Activated CD8-positive, alpha-beta memory T cell treated with anti-CD3 and anti-CD28 coated beads for 24 hours (primary cell): Measurements from ENCODE around the gene ZNF592.

Experiments used
- DNase-seq: peaks from one replicate; pipeline ENCODE4 v3.0.0-alpha.2; 2020

The ZNF592 gene

DNA sequence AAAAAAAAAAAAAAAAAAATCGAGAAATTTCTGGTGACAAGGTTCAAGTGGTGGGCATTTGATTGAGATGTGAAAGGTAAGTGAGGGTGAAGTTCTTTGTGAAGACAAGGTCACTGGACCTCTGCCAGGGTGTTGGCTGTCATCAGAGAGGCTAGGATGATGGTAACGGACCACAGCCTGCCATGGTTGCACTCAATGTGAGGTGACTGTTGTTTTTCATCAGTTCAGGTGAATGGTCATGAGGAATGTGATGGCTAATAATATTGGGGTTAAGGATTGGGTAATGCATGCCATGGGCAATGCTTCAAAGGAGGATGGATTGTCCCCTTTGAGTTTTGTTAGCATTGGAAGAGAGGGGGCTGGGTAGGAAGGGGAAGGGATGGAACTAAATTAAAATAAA lies 64.5 kb downstream of the ZNF592 start:
- DNase-seq, result no peak

DNA sequence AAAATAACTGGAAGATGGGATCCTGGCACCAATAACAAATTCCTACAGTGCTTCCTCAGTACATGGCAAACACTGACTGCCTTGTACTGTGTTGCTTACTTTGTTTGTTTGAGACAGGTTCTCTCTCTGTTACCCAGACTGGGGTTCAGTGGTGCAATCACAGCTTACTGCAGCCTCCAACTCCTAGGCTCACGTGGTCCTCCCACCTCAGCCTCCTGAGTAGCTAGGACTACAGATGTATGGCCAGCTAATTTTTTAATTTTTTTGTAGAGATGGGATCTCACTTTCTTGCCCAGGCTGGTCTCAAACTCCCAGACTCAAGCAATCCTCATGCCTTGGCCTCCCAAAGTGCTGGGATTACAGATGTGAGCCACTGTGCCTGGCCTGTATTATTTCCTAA lies 65.0 kb downstream of the ZNF592 start:
- DNase-seq, result no peak

DNA sequence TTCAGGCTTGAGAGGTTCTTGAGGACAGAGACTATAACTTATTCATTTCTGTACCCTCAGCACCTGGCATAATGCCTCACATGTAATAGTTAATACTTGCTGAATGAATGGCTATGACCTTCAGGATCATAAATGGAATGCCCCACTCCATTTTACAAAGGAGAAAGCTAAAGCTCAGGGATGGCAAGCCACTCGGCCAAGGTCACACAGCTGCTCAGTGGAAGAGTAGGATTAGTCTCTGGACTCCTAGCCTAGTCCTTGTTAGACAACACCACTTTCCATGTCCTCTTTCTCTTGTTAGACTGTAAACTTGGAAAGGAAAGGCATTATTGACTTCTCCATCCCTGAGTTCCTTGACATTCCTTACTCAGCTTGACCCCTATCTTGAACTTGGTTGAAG lies 65.5 kb downstream of the ZNF592 start:
- DNase-seq, result no peak

DNA sequence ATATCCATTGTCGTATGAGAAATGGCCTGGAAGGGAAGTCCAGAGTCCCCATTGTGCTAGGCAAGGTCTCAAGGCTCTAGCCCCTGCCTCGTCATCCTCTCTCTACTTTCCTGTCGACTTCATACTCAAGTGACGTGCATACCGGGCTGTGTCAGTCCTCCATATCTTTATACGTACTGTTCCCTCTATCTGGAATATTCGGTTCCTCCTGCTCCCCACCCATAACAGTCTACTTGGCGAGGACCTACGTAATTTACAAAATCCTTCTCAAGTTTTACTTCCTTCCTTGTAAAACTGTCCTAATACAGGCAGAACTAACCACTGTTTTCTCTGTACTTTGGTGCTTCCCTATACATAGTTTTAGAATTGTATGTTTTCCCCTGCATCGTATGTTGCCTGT lies 66.5 kb downstream of the ZNF592 start:
- DNase-seq, result no peak

DNA sequence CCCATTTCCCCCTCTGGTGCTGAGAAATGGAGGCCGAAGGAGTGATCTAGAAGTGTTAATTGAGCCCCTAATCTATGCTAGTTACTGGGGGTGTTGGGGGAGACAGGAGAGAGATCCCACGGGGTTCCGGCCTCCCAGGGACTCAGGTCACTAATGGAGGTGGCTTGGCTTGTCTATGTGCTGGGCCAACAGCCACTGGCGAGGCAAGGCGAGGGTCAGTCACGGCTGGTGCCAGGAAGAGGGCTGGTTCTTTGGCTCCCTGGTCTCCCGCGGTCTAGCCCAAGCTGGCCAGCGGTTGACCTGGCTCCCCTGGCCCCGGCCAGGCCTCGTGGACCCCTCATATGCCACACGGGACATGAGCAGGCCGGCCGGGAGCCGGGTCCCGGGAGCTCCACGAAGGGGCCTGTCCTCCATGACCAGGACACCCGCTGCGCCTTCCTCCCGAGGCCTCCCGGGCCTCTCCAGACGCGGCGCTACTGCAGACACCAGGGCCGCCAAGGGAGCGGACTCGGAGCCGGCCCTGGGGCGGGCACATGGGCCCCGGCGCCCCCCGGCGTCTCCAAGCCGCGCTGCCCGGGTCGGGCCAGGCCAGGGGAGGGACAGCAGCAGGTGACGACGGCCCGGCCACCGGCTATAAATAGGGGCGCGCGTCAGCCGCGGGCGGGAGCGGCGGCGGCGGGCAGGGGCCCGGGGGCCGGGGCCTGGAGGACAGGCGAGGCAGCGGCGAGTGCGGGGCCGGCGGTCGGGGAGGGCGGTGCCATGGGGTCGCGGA lies 68.5 kb downstream of the ZNF592 start, which contains the start of gene ALPK3:
ALPK3 (plus strand) TSS at position 663 of the 772 bp plus-strand sequence; CDS start at position 760, 97 bp downstream.
- no peak for DNase-seq

DNA sequence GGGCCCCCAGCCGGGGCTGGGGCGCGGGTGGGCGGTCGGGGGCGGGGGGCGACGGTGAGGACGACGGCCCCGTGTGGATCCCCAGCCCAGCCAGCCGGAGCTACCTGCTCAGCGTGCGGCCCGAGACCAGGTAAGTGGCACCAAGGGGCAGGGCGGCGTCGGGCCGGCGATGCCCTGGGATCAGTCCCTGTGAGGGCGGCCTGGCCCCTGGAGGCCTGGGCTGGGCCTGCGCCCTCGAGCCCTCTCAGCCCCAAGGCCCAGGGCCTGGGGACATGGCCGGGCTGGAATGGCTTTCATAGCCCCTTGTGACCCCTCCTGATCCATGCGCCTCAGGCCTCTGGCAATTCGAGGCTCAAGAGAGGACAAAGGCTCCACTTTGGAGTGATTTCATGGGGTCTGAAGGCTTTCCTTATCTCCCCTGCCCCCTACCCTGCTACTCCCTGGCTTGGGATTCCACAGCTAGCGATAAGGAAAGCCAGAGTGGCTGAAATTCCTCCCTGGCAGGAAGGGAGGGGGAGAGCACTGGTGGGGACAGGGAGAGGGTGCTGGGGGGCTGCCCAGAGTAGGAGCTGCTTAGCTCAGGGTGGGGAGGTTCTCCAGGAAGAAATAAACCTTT lies 69.2 kb downstream of the ZNF592 start:
- no peak for DNase-seq

DNA sequence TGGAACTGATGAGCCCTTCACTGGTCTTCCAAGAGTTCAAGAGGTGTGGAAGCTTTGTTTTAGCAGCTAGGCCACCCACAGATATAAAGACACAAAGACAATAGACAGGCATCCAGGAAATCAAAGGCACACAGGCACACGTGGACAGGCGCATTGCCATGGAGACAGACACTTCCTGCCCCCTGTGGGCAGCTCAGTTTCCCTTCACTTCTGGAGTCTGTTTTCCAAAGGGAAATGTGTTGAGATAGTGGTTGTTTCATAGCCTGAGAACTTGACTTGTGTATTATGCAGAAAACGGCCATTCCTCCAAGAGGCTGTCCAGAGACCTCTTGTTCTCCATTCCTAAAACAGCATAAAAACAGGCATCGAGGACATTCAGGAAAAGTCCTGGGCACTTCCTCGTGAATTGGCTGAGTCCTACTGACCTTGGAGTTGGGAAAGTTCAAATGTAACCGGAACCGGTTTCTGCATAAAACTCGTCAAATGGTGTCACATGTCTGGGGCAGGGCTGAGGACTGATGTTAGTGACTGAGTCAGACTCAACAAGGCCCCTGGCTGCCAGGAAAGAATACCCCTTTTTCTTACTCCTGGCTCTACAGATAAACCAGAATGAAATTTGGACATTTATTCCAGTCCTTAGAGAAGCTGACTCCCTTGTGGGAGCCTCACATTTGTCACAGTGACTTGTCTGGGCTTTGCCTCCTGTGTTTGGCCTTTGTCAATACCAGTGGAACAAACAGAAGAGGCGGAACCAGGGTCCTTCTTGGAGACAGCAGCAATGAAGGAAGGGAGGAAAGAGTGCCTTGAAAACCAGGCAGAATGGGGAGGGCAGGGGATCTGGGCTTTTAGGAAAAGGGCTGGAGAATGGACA lies 70.1 kb downstream of the ZNF592 start:
- DNase-seq, result no peak

DNA sequence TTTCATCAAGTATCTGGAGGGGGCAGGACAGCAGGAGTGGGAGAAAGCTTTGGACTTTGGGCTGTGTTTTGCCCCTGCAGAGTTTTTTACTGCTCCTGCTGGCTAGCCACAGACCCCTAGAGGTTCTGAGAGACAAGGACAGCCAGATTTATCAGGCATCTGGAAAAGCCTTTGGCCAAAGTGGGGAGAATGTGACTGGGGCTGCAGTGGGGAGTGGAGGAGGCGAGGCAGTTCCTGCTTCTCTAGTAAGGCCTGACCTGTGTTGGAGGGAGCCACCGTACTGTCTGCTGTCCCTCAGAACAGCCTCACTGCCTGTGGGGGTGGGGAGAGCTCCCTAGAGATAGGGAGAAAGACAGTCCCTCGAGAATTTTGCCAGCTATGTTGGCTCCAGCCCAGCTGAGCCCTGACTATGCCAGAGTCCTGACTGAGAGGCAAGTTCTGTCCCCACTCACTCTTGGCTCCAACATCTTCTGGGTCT lies 70.9 kb downstream of the ZNF592 start:
- DNase-seq, result no peak

DNA sequence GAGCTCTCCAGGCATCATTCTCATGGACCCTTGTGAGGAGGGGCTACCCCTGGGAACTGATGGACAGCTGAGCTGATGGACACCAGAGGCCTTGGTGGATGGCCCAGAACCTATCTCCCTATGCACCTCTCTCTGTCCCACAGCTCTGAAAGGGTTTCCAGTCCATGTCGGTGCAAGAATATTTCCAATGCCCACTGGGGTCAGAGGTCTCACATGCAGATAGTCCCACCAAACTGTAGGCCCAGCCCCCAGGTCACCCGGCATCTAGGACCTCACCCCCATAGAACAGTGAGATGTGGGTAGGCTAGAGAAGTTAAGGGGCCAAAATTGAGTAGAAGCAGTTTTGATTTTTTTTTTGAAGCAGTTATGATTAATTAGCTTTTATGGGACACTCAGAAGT lies 71.4 kb downstream of the ZNF592 start:
- no peak for DNase-seq

DNA sequence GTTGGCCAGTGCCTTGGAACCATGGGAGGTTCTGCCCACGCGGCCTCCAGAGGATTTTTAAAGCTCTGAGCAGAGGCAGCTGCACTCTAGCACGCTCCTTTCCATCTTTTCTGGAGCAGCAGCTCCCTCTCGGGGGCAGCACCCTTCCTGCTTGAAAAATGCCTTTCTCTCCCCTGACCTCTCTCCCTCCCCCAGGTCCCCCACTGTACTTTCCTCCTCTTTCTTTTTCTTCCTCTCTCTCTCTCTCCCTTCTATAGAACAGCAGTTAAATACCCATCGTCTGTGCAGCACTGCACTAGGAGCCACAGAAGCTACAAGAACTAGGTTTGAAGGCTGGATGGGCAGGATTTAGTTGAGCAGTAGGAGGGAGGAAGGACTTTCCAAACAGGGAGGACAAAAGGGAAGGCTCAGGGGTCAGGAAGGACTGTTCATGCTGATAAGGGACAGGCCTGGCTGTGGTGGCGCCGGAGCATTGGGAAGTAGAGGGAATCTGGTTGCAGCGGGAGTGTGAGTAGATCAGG lies 73.2 kb downstream of the ZNF592 start:
- no peak for DNase-seq

DNA sequence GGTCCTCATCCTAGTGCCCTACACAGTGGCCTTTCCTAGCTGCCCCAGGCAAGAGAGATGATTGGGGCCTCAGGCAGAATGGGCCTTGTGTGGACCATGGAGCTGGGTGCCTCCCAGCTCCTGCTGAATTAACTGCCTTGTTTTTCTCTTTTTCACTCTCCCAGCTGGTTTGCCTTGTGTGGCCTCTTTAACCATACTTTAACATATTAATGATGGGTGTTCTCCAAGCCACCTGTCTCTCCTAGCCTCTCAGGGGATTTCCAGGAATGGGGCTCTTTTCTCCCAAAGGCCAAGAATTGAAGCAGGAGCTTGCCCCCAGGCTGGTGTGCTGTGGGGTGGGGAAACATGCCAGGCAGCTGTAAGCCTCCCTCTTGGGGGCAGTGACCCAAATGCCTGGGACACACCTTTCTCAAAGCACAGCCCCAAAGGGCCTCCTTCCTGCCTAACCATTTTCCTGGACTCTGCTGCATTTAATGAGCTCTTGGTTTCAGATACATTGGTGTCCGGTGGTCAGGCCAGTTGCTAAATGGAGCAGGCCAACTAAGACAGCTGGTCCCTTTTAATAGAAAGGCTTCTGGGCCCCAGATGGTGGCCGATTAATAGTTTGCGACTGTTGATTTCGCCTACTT lies 74.4 kb downstream of the ZNF592 start:
- no peak for DNase-seq

DNA sequence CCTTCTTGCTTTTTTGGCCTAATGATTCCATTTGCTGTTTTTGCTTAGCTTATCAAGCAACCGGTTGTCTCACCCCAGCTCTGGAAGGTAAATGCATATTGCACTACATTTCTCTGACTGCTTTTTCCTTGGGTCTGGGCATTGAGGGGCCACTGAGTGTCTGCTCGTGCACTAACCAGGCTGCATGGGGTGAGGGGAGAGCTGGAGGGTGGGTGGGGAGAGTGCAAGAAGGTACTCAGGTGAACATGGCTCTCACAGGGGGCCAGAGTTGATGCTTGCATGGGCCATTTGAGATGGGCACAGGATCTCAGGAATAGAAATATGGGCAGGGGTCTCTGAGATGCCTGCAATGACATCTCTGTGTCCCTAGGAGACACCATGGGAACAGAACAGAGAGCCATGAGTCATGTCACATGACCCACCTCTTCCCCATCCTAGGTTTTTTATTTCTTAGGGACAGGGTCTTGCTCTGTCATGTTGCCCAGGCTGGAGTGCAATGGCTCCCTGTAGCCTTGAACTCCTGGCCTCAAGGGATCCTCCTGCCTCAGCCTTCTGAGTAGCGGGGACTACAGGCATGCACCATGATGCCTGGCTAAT lies 75.0 kb downstream of the ZNF592 start:
- no peak for DNase-seq

DNA sequence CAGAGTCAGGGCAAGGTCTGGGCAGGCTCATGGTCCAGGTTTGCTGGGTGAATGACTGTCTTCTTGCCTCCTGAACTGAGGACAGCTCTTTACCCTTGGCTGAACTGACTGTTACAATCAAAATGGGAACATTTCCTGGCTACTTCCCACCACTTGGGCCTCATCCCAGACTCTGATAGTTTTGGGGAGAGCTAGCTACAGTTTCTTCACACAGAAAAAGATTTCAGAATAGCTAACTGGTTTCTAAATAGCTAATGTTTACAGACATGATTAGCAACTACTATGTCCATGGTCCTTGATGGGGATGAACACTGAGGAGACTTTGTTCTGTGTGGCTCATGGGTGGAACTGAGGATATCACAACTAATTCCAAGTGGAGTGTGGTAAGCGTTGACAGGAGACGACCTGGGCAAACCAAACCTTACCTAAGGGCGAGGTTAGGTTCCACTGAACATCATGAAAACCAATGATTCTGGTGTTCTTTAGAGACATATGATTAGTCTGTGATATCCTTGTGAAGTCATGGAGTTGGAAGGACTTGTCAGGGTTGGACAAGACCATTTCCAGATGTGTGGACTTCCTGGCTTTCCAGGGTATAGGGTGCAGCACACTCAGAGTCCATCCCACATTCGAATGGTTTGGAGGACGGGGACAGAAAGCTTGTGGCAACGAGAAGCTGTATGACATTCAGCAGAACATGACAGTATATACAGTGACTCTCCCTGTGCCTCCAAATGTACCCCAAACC lies 76.0 kb downstream of the ZNF592 start:
- no peak for DNase-seq

DNA sequence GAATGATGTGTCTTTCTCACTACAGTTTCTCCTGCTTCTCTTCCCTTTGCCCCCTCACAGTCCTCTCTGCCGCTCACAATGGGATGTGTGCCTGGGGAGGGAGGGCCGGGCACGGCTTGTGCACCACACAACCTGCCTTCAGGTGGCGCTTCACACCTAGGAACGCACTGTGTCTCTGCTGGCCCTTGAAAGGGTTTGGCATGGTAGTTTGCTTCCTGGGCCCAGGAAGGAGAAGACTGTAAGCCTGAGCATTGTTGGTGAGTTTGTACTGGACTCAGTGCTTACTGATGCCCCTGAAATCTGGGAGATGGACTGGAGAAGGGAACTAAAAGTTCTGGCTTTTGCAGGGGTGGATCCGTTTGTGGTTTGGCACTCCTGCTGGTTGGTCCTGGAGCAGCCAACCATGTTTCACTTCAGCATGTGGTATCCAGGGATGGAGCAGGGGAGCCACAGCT lies 78.0 kb downstream of the ZNF592 start:
- DNase-seq, result no peak

DNA sequence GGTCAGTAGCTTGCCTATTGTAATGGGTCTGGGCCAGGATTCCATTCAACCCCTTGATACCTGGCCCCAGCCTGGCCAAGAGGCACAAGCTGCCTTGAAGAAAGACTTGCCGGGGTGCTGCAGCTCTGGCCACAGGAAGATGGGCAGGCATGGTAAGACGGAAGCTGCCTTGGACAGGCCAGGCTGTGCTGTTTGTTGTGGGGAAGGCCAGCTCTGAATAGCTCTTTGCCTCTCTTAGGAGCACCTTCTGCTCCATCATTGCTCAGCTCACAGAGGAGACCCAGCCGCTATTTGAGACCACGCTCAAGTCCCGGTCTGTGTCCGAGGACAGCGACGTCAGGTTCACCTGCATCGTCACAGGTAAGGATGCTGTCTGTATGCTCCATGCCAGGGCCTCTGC lies 78.9 kb downstream of the ZNF592 start:
- DNase-seq, result no peak

DNA sequence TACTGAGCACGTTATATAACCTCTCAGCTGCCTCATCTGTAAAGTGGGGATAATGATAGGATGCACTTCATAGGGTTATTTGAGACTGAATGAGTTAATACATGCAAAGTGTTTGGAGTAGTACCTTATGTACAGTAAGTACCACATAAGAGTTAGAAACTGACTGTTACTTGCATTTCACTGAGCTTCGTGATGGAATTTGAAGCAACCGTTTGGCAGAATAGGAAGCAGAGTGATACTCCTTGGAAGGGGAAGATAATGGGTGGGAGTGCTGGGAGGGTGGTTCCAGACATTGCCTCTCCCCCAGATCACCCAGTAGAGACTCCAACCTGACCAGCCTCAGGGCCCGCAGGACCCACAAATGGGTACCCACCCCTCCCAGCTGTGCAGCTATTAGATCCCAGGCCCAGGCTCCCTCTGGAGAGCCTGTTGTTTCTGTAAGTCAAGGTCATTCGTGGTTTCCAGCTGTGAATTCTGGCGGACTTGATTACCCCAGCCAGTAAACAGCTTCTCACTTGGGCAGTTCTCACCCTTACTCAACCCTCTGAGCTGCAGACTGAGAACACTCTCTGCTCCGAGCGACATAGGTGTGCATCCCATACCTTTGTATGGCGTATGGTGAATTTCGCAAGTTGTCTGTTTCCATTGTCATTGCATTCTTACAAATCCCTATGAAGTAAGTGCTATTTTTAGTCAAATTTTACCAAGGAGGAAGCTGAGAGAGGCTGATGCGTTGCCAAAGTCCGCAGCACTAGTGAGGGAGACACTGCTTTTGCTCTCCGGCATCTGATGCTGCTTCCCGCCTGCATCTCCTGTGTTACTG lies 79.9 kb downstream of the ZNF592 start:
- no peak for DNase-seq

DNA sequence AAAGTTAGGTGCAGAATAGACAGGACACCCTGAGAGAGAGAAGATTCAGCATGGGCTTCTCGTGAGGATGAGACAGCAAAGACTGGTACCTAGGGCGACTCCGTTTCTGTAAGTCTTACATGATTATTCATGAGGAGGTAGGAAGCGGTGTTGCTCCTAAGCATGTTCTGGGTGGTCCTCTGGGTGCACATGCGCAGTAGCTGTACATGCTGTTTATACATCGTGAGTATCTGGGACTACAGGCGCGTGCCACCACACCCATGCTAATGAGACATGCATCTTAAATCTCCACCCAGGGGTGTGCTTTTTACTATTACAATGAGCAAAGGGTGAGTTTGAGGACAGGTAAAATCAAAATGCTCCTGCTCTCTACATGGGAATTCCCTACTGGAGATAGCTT lies 81.0 kb downstream of the ZNF592 start:
- no peak for DNase-seq

DNA sequence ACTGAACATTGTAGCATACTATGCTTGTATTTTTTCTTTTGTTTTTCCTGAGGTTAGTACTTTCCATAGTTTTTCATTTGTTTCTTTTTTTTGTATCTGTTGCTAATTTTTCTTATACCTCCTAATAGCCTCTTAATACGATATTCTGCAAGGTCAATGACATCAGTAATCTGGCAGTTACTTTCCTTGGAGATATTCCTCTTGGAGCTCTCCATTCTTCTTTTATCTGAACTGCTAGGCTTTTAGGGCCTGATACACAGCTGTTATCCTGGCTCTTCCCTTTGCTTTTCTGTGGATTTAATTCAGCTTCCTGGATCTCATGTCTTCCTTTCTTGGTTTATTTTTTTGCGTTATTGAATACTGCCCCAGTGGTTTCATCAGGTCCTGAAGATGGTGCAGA lies 81.6 kb downstream of the ZNF592 start:
- DNase-seq, result no peak

DNA sequence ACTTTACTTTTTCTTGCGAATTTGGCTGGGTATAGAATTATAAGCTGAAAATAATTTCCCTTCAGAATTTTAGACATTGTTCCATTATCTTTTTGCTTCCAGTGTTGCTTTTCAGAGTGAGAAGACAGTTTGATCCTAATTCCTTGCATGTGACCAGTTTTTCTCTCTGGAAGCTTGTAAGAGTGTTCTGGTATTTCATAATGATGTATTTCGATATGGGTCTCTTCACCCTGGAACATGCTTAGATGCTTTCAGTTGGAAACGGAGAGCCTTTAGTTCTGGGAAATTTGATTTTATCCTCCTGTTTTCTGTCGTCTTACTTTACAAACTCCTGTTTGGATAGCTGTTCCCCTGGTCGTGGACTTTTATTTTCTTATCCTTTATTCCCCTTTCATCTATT lies 82.6 kb downstream of the ZNF592 start:
- DNase-seq, result no peak

DNA sequence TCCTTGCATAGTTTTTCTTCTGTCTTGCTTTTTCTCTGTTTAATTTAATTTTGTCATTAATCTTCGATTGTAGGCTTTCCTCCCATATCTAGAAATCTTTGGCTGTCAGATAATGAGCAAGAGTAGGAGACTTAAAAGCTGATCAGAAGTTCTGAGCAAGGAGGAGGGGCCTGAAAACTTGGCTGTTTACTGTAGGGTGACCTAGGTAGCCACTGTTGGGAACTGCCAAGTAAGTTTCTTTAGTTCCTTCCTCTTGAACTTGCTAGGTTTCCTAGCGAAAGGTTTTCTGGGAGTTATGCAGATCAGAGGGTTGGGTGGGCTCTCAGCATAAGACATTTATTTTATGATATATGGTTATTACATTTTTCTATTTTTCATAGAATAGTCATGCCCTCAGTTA lies 83.2 kb downstream of the ZNF592 start:
- DNase-seq, result no peak
